Liver (tissue), 9 donors: ENCODE results near the gene URM1. TPM values are rescaled to one million over a fixed set of nuclear protein-coding genes. Genes with fewer than 3 reads are reported as not detected.

Experiments used
- DNase-seq: peaks from one replicate; pipeline ENCODE4 v3.0.0-alpha.2; 2017; ENCODE audit warnings: low spot score
- H3K27ac ChIP-seq, 2 donors: one replicate each; pipeline ENCODE4 v1.7.0; 2013; ENCODE audit warnings: inconsistent platforms in 2 of 2, low read length in 2 of 2, control low read depth in 1 of 2, low read depth in 1 of 2, mild to moderate bottlenecking in 1 of 2
- H3K27me3 ChIP-seq, 4 donors: one replicate each; pipeline versions ENCODE4 v1.6.1 to v1.7.0; 2013; ENCODE audit warnings: low read length in 3 of 4, inconsistent platforms in 1 of 4, mild to moderate bottlenecking in 1 of 4, moderate library complexity in 1 of 4; ENCODE audit not compliant: control insufficient read depth in 4 of 4, insufficient read depth in 4 of 4
- H3K36me3 ChIP-seq, 4 donors: one replicate each; pipeline versions ENCODE4 v1.6.1 to v1.7.0; 2013; ENCODE audit warnings: low read length in 3 of 4, mild to moderate bottlenecking in 3 of 4, low read depth in 1 of 4, moderate library complexity in 1 of 4; ENCODE audit not compliant: control insufficient read depth in 4 of 4, insufficient read depth in 3 of 4
- H3K4me1 ChIP-seq, 4 donors: one replicate each; pipeline versions ENCODE4 v1.6.1 to v1.7.0; 2013; ENCODE audit warnings: low read length in 3 of 4, mild to moderate bottlenecking in 3 of 4, moderate library complexity in 1 of 4; ENCODE audit not compliant: control insufficient read depth in 4 of 4, insufficient read depth in 4 of 4
- H3K4me3 ChIP-seq, 3 donors: one replicate each; pipeline versions ENCODE4 v1.6.1 to v1.7.0; 2013; ENCODE audit warnings: low read length in 3 of 3, control low read depth in 1 of 3, low read depth in 1 of 3, mild to moderate bottlenecking in 1 of 3
- H3K9ac ChIP-seq, 2 donors: one replicate each; pipeline ENCODE4 v1.7.0; 2013; ENCODE audit warnings: low read length in 2 of 2, mild to moderate bottlenecking in 2 of 2, moderate library complexity in 2 of 2, control low read depth in 1 of 2, low read depth in 1 of 2
- H3K9me3 ChIP-seq, 4 donors: one replicate each; pipeline versions ENCODE4 v1.6.1 to v1.7.0; 2013; ENCODE audit warnings: low read length in 3 of 4; ENCODE audit not compliant: control insufficient read depth in 4 of 4
- ATF3 ChIP-seq: IDR thresholded peaks from 2 replicates; pipeline ENCODE4 v1.6.1; 2016; ENCODE audit warnings: antibody characterized with exemption
- EGR1 ChIP-seq, 2 donors: IDR thresholded peaks; 2 replicates each; pipeline ENCODE4 v1.6.1; 2016 to 2018; ENCODE audit warnings: antibody characterized with exemption in 2 of 2, low read depth in 2 of 2
- FOXA1 ChIP-seq: IDR thresholded peaks from 2 replicates; pipeline ENCODE4 v1.6.1; 2016; ENCODE audit warnings: antibody characterized with exemption
- FOXA2 ChIP-seq: IDR thresholded peaks from 2 replicates; pipeline ENCODE4 v1.6.1; 2016; ENCODE audit warnings: antibody characterized with exemption
- GABPA ChIP-seq, 2 donors: IDR thresholded peaks in 1 of 2; conservative IDR thresholded peaks in 1 of 2; 2 replicates each; pipeline ENCODE4 v1.6.1; 2016; ENCODE audit warnings: antibody characterized with exemption in 2 of 2, mild to moderate bottlenecking in 1 of 2, moderate library complexity in 1 of 2
- HNF4A ChIP-seq, 2 donors: conservative IDR thresholded peaks; 2 replicates each; pipeline ENCODE4 v1.6.1; 2016; ENCODE audit warnings: antibody characterized with exemption in 2 of 2, mild to moderate bottlenecking in 2 of 2
- HNF4G ChIP-seq: IDR thresholded peaks from 2 replicates; pipeline ENCODE4 v1.6.1; 2016; ENCODE audit warnings: antibody characterized with exemption
- RAD21 ChIP-seq, 2 donors: IDR thresholded peaks; 2 replicates each; pipeline ENCODE4 v1.6.1; 2016; ENCODE audit warnings: antibody characterized with exemption in 2 of 2, mild to moderate bottlenecking in 2 of 2
- REST ChIP-seq: IDR thresholded peaks from 2 replicates; pipeline ENCODE4 v1.6.1; 2016; ENCODE audit warnings: antibody characterized with exemption, mild to moderate bottlenecking
- SP1 ChIP-seq: IDR thresholded peaks from 2 replicates; pipeline ENCODE4 v1.6.1; 2018; ENCODE audit warnings: antibody characterized with exemption, mild to moderate bottlenecking
- TAF1 ChIP-seq: conservative IDR thresholded peaks from 2 replicates; pipeline ENCODE4 v1.6.1; 2016; ENCODE audit warnings: antibody characterized with exemption, mild to moderate bottlenecking
- WGBS: extraction: QIAGEN DNeasy Blood & Tissue Kit; methylation state at CpG from one replicate; pipeline ENCODE4 v1.1.7; 2013; 5-methylcytosine and 5-hydroxymethylcytosine counted together
- polyA plus RNA-seq, 2 donors: library from polyadenylated mRNA; stranded (reverse) in 1 of 2; unstranded in 1 of 2; fragments of 200-250 nt in 1 of 2; fragments of >200 nt in 1 of 2; fragmentation: Nextera tagmentation in 1 of 2; extraction: Ambion mirVana in 1 of 2; gene quantifications; one replicate each; pipeline versions ENCODE4 v1.2.1 to v1.2.3, GENCODE V29; 2013 to 2015
- total RNA-seq, 2 donors: library from RNA; depleted of rRNA; stranded (reverse); fragments of >200 nt; gene quantifications; one replicate each; pipeline ENCODE4 v1.2.3, GENCODE V29; 2014
- TF ChIP-seq, protein P1 (sequence below): IDR thresholded peaks from 2 replicates; pipeline ENCODE4 v1.6.1; 2016; ENCODE audit warnings: antibody characterized with exemption
- donor health status: healthy.
- donor health status: healthy.
- donor health status: healthy.
- donor health status: healthy.
- donor health status: healthy.

URM1 gene
- total and polyA plus RNA-seq, 4 donors: 12.1 to 35.0 (median 19.5) TPM

DNA sequence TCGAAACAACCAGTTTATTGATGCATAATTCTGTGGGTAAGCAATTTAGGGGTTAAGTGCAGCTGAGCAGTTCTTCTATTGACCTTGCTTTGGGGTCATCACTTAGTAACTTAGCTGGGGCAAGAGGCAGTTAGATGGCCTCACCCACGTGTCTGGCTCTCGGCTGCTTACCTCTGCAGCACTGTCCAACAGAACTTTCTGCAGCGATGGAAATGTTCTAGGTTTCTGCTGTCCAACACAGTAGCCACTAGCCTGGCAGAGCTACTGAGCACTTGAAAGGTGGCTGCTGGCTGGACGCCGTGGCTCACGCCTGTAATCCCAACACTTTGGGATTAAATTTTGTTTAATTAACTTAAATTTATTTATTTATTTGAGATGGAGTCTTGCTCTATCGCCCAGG is 13.1 kb upstream of the URM1 start (continued):
- TF ChIP-seq HNF4A (conservative IDR thresholded peaks at IDR 0.05): no peak
- TF ChIP-seq FOXA2: no peak
- no peak for TF ChIP-seq REST

DNA sequence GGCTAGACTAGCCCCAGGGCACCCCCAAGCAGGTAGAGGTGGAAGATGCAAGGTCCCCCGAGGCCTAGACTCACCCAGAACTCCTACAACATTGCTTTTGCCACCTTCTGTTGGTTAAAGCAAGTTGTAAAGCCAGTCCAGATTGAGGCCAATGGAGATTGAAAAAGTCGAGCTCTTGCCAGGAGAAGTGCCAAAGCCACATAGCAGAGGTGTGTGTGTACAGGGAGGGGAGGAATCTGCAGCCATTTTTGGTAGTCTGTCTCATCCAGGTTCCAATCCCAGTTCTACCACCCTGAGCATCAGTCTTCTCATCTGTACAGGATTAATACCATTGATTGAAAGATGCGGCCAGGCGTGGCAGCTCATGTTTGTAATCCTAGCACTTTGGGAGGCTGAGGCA is 12.3 kb upstream of the URM1 start:
- Histone ChIP-seq H3K9ac (no peak overlapping the region), H3K27me3 (no peaks in the 10 kb centered on the region), H3K27ac (no peak overlapping the region), H3K9me3 (no peaks in the 10 kb centered on the region), H3K4me3 (no peak overlapping the region), H3K4me1 (peaks cover 3 to 20% (median 11%) of the 10 kb centered on the region in 4 donors), H3K36me3 (peaks cover 0 to 10% (median 6%) of the 10 kb centered on the region in 4 donors)
- TF ChIP-seq FOXA1: no peak
- no peak for TF ChIP-seq EGR1 (IDR thresholded peaks at IDR 0.05; ENCODE audit: low read depth in 2 of 2)
- no peak for TF ChIP-seq ATF3
- TF ChIP-seq TAF1: no peak
- no peak for TF ChIP-seq HNF4G
- 85% methylated on average over 4 of the region's 4 CpGs for WGBS
- DNase-seq: no peak

GRCh38 chr9:128360826-128361225 is 10.3 kb upstream of the URM1 start:
- no peak overlapping the region for H3K4me3 ChIP-seq
- no peak overlapping the region for H3K9ac ChIP-seq
- H3K4me1 ChIP-seq: peaks cover 3 to 22% (median 11%) of the 10 kb centered on the region in 4 donors
- peaks cover 0 to 3% (median under 1%) of the 10 kb centered on the region in 4 donors for H3K36me3 ChIP-seq
- DNase-seq: no peak
- 77% methylated on average over 2 of the region's 2 CpGs for WGBS
- no peak overlapping the region for H3K27ac ChIP-seq
- no peaks in the 10 kb centered on the region for H3K9me3 ChIP-seq
- H3K27me3 ChIP-seq: no peaks in the 10 kb centered on the region
- no peak for TF ChIP-seq EGR1 (IDR thresholded peaks at IDR 0.05; ENCODE audit: low read depth in 2 of 2)
- no peak for TF ChIP-seq HNF4A (conservative IDR thresholded peaks at IDR 0.05)
- no peak for TF ChIP-seq FOXA1
- TF ChIP-seq TAF1: no peak
- TF ChIP-seq, protein P1, sequence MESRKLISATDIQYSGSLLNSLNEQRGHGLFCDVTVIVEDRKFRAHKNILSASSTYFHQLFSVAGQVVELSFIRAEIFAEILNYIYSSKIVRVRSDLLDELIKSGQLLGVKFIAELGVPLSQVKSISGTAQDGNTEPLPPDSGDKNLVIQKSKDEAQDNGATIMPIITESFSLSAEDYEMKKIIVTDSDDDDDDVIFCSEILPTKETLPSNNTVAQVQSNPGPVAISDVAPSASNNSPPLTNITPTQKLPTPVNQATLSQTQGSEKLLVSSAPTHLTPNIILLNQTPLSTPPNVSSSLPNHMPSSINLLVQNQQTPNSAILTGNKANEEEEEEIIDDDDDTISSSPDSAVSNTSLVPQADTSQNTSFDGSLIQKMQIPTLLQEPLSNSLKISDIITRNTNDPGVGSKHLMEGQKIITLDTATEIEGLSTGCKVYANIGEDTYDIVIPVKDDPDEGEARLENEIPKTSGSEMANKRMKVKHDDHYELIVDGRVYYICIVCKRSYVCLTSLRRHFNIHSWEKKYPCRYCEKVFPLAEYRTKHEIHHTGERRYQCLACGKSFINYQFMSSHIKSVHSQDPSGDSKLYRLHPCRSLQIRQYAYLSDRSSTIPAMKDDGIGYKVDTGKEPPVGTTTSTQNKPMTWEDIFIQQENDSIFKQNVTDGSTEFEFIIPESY: no peak
- no peak for TF ChIP-seq SP1
- no peak for TF ChIP-seq GABPA (IDR thresholded peaks at IDR 0.05 in 1 of 2, conservative IDR thresholded peaks at IDR 0.05 in 1 of 2)
- TF ChIP-seq RAD21 (IDR thresholded peaks at IDR 0.05): no peak
- TF ChIP-seq ATF3: no peak
